Fibroblast of pulmonary artery (primary cell): ENCODE data around the gene B3GAT1.

Experiments
- DNase-seq: peaks from one replicate; pipeline ENCODE4 v3.0.0-alpha.2; 2010; ENCODE audit warnings: low read depth
- H3K4me3 ChIP-seq: replicated peaks from 2 replicates; pipeline ENCODE4 v1.5.1; 2011; ENCODE audit warnings: low read depth, mild to moderate bottlenecking, control low read depth, low read length, moderate library complexity
- TF ChIP-seq, protein P1 (sequence below): IDR thresholded peaks from 2 replicates; pipeline ENCODE4 v1.5.1; 2011; ENCODE audit warnings: mild to moderate bottlenecking, control low read depth, low read length, inconsistent platforms; ENCODE audit errors: missing control alignments

Gene B3GAT1

GRCh38 chr11:134358165-134358855 lies 53.7 kb downstream of the B3GAT1 start:
- TF ChIP-seq, protein P1, sequence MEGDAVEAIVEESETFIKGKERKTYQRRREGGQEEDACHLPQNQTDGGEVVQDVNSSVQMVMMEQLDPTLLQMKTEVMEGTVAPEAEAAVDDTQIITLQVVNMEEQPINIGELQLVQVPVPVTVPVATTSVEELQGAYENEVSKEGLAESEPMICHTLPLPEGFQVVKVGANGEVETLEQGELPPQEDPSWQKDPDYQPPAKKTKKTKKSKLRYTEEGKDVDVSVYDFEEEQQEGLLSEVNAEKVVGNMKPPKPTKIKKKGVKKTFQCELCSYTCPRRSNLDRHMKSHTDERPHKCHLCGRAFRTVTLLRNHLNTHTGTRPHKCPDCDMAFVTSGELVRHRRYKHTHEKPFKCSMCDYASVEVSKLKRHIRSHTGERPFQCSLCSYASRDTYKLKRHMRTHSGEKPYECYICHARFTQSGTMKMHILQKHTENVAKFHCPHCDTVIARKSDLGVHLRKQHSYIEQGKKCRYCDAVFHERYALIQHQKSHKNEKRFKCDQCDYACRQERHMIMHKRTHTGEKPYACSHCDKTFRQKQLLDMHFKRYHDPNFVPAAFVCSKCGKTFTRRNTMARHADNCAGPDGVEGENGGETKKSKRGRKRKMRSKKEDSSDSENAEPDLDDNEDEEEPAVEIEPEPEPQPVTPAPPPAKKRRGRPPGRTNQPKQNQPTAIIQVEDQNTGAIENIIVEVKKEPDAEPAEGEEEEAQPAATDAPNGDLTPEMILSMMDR: no peak
- DNase-seq: no peak
- no peak overlapping the region for H3K4me3 ChIP-seq

DNA sequence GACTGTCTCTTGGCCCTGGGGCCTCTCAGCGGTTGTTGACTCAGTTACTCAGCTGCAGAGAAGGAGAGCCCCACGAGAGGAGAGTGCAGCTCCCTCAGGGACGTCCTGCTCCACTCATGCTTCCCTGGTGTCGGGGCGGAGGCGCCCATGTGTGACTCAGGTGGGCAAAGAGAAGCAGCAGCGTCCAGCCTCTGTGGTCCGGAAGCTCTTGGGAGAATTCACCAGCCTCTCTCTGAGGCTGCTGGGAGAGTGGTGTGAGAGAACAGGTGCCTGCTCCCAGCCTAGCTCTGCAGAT lies 54.5 kb downstream of the B3GAT1 start:
- H3K4me3 ChIP-seq: no peak overlapping the region
- TF ChIP-seq, protein P1: no peak
- no peak for DNase-seq

DNA sequence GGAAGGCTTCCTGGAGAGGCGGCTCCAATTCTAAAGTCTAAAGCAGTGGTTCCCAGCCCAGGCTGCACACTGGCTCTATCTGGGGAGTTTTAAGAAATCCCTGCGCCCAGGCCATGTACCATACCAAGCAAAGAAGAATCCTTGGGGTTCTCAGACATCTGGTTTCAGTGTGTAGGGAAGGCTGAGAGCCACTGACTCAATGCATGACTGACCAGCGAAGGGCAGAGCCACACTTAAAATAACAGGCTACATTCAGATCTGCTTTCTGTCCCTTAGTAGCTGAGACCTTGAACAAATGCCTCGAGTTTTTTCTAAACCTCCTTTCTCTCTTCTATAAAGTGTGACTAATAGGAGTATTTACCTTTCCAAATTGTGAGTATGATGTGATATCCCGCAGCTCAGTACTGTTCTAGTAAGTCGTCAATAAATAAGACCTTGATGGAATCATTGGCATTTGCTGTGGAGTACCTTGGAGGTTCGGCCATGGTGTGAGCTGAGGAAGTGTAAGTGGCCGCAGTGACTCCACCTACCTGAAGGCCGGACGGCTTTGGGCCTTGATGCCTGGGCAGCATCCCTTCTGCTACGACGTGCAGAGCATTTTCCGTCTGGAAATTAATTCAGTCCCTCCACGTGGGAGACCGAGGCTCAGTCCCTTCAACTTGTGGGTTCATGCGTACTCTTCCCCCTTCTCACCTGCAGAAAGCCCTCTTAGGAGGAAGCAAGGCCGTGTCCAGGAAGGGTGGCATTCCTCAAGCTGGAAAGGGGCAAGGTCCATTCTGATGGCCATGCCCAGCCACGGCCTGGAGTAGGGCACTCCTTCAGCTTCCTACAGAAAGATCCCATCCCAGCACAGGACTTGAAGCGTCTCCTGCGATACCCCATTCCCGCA lies 55.1 kb downstream of the B3GAT1 start:
- no peak for DNase-seq
- H3K4me3 ChIP-seq: no peak overlapping the region
- TF ChIP-seq, protein P1: no peak

DNA sequence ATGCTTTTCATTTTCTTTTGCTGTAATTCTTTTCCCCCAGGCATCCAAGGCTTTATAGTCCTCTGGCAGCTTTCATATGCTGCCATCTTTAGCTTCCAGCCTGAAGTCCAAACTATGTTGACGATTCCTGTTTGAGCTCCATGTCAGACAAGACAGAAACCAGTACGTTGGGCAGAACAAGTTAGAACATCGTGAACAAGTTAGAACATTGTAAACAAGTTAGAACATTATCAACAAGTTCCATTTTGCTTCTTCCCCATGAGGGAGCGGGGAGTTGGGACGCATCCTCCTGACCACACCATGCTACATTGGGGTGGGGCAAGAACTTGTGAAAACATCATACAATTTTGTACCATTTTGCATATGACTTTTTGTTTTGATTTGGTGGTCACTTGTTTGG lies 56.4 kb downstream of the B3GAT1 start:
- no peak for DNase-seq
- H3K4me3 ChIP-seq: no peak overlapping the region
- TF ChIP-seq, protein P1: no peak

DNA sequence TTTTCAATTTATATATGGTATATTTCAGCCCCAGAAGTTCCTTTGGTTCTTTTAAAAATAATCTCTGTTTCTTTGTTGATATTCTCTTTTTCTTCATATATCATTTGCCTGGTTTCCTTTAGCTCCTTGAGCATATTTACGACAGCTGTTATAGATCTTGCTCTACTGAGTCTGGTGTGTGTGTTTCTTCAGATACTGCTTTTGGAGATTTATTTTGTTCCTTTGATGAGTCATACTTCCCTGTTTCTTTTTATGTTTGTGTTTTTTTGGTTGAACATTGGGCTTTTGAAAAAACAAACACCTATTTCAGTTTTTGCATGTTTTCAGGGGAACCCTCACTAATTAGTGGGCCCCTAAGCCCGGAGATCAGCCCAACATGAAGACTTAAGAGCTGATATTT lies 56.9 kb downstream of the B3GAT1 start:
- no peak overlapping the region for H3K4me3 ChIP-seq
- TF ChIP-seq, protein P1: no peak
- DNase-seq: no peak

- TF ChIP-seq, protein P1: no peak
- no peak for DNase-seq
- no peak overlapping the region for H3K4me3 ChIP-seq
Observed at GRCh38 chr11:134352111-134352510, 59.9 kb downstream of the B3GAT1 start.
